Smooth muscle cell (in vitro differentiated cells): ENCODE data around the gene CNMD. TPM values are rescaled to one million over a fixed set of nuclear protein-coding genes. Genes with fewer than 3 reads are reported as not detected.

ENCODE experiments used
- DNase-seq: peaks from one replicate; lab custom pipeline; 2025; ENCODE audit not compliant: unreplicated experiment; lab: John Stamatoyannopoulos, UW
- H2AFZ ChIP-seq: fragments of 200-600 bp; sonication (generic); 2 replicates; pipeline ENCODE4 v1.6.0; 2016; ENCODE audit warnings: antibody characterized with exemption, low read depth, mild to moderate bottlenecking
- H3F3A ChIP-seq: fragments of 200-600 bp; sonication (generic); 2 replicates; pipeline ENCODE4 v1.6.0; 2017; ENCODE audit warnings: antibody characterized with exemption, low read depth
- H3K27ac ChIP-seq: fragments of 200-600 bp; sonication (generic); 2 replicates; pipeline ENCODE4 v1.5.1; 2016; ENCODE audit warnings: low read depth, mild to moderate bottlenecking
- H3K27me3 ChIP-seq: fragments of 200-600 bp; sonication (generic); 2 replicates; pipeline ENCODE4 v1.6.1; 2016; ENCODE audit warnings: low read depth, mild to moderate bottlenecking
- H3K36me3 ChIP-seq: fragments of 200-600 bp; sonication (generic); 2 replicates; pipeline ENCODE4 v1.5.1; 2016; ENCODE audit warnings: low read depth
- H3K4me1 ChIP-seq: fragments of 200-600 bp; sonication (generic); 2 replicates; pipeline ENCODE4 v1.5.1; 2016; ENCODE audit warnings: low read depth
- H3K4me2 ChIP-seq: fragments of 200-600 bp; sonication (generic); 2 replicates; pipeline ENCODE4 v1.6.0; 2016; ENCODE audit warnings: mild to moderate bottlenecking
- H3K4me3 ChIP-seq: fragments of 200-600 bp; sonication (generic); 2 replicates; pipeline ENCODE4 v1.5.1; 2016; ENCODE audit warnings: mild to moderate bottlenecking
- H3K79me2 ChIP-seq: fragments of 200-600 bp; sonication (generic); 2 replicates; pipeline ENCODE4 v1.6.0; 2016; ENCODE audit warnings: low read depth, mild to moderate bottlenecking
- H3K9ac ChIP-seq: fragments of 200-600 bp; sonication (generic); 2 replicates; pipeline ENCODE4 v1.6.0; 2016; ENCODE audit warnings: low read depth
- H3K9me3 ChIP-seq: fragments of 200-600 bp; sonication (generic); replicated peaks from 2 replicates; pipeline ENCODE4 v1.5.1; 2016; ENCODE audit warnings: low read depth
- H4K20me1 ChIP-seq: fragments of 200-600 bp; sonication (generic); 2 replicates; pipeline ENCODE4 v1.6.0; 2016; ENCODE audit warnings: low read depth
- CTCF ChIP-seq: fragments of 200-600 bp; sonication (generic); IDR thresholded peaks from 2 replicates; pipeline ENCODE4 v1.5.1; 2017; ENCODE audit warnings: borderline replicate concordance, mild to moderate bottlenecking, antibody characterized with exemption; ENCODE audit not compliant: insufficient read depth, poor library complexity, severe bottlenecking
- WGBS: methylation state at CpG from one replicate; pipeline ENCODE4 v1.1.7; 2016; ENCODE audit warnings: low lambda C conversion rate; 5-methylcytosine and 5-hydroxymethylcytosine counted together
- polyA plus RNA-seq: library from polyadenylated mRNA; unstranded; fragments of >200 nt; fragmentation: Nextera tagmentation; extraction: Ambion mirVana; gene quantifications from 2 replicates; pipeline ENCODE4 v1.2.1, GENCODE V29; 2016
- total RNA-seq: library from RNA; depleted of rRNA; stranded (reverse); fragments of >200 nt; gene quantifications from 2 replicates; pipeline ENCODE4 v1.2.3, GENCODE V29; 2014

CNMD gene
- total and polyA plus RNA-seq, 2 experiments from 2014 or later = not detected

- H2AFZ ChIP-seq = no peak overlapping the region
Measured at GRCh38 chr13:52782471-52783448, 43.1 kb upstream of the CNMD start.

GRCh38 chr13:52780611-52781010 is 41.0 kb upstream of the CNMD start:
- H3K9ac ChIP-seq = no peak overlapping the region
- WGBS = 7% methylated on average over 2 of the region's 2 CpGs

More at GRCh38 chr13:52782471-52783448, 43.1 kb upstream of the CNMD start:
- no peak for DNase-seq
- Histone ChIP-seq H3K27me3 (no peaks in the 10 kb centered on the region), H3K4me2 (no peak overlapping the region), H4K20me1 (no peaks in the 10 kb centered on the region), H3K4me1 (peaks cover 10% of the 10 kb centered on the region), H3K9ac (no peak overlapping the region), H3K36me3 (no peaks in the 10 kb centered on the region), H3K4me3 (no peak overlapping the region), H3F3A (peaks cover 7% of the 10 kb centered on the region), H3K79me2 (no peaks in the 10 kb centered on the region), H3K27ac (no peak overlapping the region), H3K9me3 (no peaks in the 10 kb centered on the region)
- WGBS = 94% methylated on average over 9 of the region's 9 CpGs
- TF ChIP-seq CTCF = no peak

GRCh38 chr13:52780092-52780491 is 40.5 kb upstream of the CNMD start:
- Histone ChIP-seq H2AFZ (no peak overlapping the region), H3K27me3 (no peaks in the 10 kb centered on the region), H3K9ac (no peak overlapping the region), H3K9me3 (no peaks in the 10 kb centered on the region), H3K4me2 (no peak overlapping the region), H3K4me1 (peaks cover 10% of the 10 kb centered on the region), H3F3A (peaks cover 7% of the 10 kb centered on the region), H3K4me3 (no peak overlapping the region), H3K36me3 (no peaks in the 10 kb centered on the region), H3K27ac (no peak overlapping the region), H3K79me2 (no peaks in the 10 kb centered on the region), H4K20me1 (no peaks in the 10 kb centered on the region)
- no peak for TF ChIP-seq CTCF
- no peak for DNase-seq
- WGBS = 83% methylated on average over 4 of the region's 4 CpGs

More at GRCh38 chr13:52780611-52781010, 41.0 kb upstream of the CNMD start:
- DNase-seq = no peak
- Histone ChIP-seq H3K9me3 (no peaks in the 10 kb centered on the region), H3K27me3 (no peaks in the 10 kb centered on the region), H3K27ac (peak overlapping the region; percentile 8), H4K20me1 (no peaks in the 10 kb centered on the region), H3F3A (peaks cover 7% of the 10 kb centered on the region), H3K36me3 (no peaks in the 10 kb centered on the region), H3K79me2 (no peaks in the 10 kb centered on the region), H3K4me2 (peak overlapping the region; percentile 13), H3K4me1 (peaks cover 10% of the 10 kb centered on the region), H2AFZ (no peak overlapping the region), H3K4me3 (no peak overlapping the region)
- TF ChIP-seq CTCF = no peak
